Bronchial epithelial cell (primary cell): ENCODE results near the gene ITPKC. TPM values are rescaled to one million over a fixed set of nuclear protein-coding genes. Genes with fewer than 3 reads are reported as not detected.

Experiments used
- DNase-seq: peaks from one replicate; pipeline ENCODE4 v3.0.0-alpha.2; 2010; ENCODE audit warnings: low read depth
- FAIRE-seq: peaks from 2 replicates; lab custom pipeline; 2011; peaks lifted over from hg19 to GRCh38; lab: Jason Lieb, UNC
- H3K27me3 ChIP-seq: 2 replicates; pipeline ENCODE4 v1.5.1; 2011; ENCODE audit warnings: low read length; ENCODE audit not compliant: control insufficient read depth, insufficient read depth
- H3K36me3 ChIP-seq: 2 replicates; pipeline ENCODE4 v1.5.1; 2011; ENCODE audit warnings: low read length; ENCODE audit not compliant: control insufficient read depth, insufficient read depth
- H3K4me3 ChIP-seq: 2 replicates; pipeline ENCODE4 v1.5.1; 2011; ENCODE audit warnings: mild to moderate bottlenecking, low read depth, low read length, control low read depth
- CTCF ChIP-seq: IDR thresholded peaks from 2 replicates; pipeline ENCODE4 v1.5.1; 2011; ENCODE audit warnings: mild to moderate bottlenecking, moderate library complexity, low read length, control low read depth, inconsistent platforms; ENCODE audit not compliant: insufficient read depth, severe bottlenecking
- total RNA-seq: library from RNA; depleted of rRNA; stranded (reverse); fragments of >200 nt; gene quantifications from 2 replicates; pipeline ENCODE4 v1.2.1, GENCODE V29; 2014

Gene ITPKC
- total RNA-seq, 1 donor from 2014 or later = 26.9 TPM

GRCh38 chr19:40702337-40703012 is 14.4 kb upstream of the ITPKC start:
- no peak overlapping the region for H3K4me3 ChIP-seq
- FAIRE-seq (no peak), DNase-seq (peak; percentile 31)
- H3K27me3 ChIP-seq = no peaks in the 10 kb centered on the region
- peaks cover 25% of the 10 kb centered on the region for H3K36me3 ChIP-seq
- TF ChIP-seq CTCF = peak; percentile 91

DNA sequence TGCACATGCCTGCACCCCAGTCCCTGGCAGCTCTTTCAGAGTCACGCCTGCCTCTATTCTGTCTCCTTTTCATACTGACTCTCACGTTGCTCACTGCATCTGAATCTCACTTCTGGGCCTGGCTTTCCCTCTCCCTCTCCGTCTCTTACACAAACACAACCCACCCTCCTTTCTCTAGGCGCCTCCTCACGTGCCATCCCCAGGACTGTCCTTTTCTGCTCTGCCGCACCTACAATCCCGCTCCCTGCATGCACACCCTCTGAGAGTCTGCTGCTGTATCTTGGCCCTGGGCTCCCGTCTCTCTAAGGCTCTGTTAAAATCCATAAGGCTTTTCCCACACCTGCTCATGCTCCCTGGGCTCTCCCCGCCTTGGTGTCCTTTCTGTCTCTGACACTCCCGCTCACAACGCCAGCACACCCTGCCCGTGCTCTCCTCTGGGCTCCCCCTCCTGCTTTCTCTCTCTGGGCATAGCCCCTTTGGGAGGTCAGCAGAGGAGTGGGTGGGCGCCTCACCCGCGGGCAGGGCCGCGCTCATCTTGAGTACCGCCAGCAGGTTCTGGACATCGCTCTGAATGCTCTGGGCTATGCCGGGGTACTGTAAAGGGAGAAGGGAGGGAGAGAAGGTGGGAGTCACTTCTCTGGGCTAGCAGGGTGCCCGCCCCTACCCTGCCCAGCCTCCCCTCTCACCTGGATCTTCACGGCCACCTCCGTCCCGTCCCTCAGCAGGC is 13.7 kb upstream of the ITPKC start:
- FAIRE-seq = no peak
- Histone ChIP-seq H3K4me3 (no peak overlapping the region), H3K27me3 (no peaks in the 10 kb centered on the region), H3K36me3 (peaks cover 25% of the 10 kb centered on the region)
- DNase-seq = no peak
- no peak for TF ChIP-seq CTCF

DNA sequence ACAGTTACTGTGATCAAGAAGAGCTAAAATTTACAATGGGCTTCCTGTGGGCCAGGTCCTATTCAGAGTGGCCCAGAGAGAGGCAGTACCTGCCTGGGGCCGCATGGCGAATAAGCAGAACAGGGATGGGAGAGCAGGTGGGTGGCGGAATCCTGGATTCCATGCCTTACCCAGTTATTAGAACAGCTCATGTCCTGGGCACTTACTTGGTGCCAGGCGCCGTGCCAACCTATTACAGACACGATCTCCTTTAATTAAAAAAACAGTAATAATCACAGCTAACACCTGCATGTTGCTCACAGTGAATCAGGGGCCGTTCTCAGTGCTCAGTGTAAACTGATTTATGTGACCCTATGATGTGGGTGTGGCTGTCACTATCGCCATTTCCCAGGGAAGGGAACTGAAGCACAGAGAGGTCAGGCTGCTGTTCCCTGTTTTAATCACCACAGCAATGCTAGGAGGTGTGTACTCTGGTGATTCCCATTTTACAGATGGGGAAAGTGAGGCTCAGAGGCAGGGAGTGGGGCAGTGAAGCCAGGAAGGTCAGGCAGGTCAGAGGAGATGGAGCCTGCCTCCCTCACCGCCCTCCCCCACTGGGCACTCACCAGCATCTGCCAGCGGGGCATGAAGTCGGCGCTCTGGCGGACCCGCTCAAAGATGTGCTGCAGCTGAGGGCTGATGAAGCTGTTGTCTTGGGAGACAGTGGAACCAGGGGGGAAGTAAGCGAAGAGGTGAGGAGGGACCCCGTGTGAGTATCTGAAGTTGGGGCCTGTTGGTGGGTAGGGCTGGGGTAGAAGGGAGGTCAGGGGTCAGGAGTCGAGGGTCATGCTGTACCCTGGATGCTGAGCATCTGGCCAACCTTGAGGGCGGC is 12.2 kb upstream of the ITPKC start:
- Histone ChIP-seq H3K4me3 (no peak overlapping the region), H3K27me3 (no peaks in the 10 kb centered on the region), H3K36me3 (peaks cover 26% of the 10 kb centered on the region)
- TF ChIP-seq CTCF = no peak
- DNase-seq = no peak
- no peak for FAIRE-seq

DNA sequence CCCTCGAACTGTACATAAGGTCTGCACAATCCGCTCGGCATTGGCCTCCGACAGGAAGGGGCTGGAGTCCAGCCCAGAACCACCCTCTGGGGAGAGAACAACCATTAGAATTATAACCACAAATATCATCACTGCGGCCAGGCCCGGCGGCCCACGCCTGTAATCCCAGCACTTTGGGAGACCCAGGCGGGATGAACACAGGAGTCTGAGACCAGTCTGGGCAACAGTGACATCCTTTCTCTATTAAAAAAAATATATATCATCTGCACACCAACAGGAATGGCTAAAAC is 11.6 kb upstream of the ITPKC start:
- FAIRE-seq (no peak), DNase-seq (no peak)
- no peak for TF ChIP-seq CTCF
- Histone ChIP-seq H3K27me3 (no peaks in the 10 kb centered on the region), H3K36me3 (peaks cover 27% of the 10 kb centered on the region), H3K4me3 (no peak overlapping the region)

GRCh38 chr19:40705950-40706619 is 10.8 kb upstream of the ITPKC start:
- H3K27me3 ChIP-seq = no peaks in the 10 kb centered on the region
- no peak overlapping the region for H3K4me3 ChIP-seq
- no peak for DNase-seq
- FAIRE-seq = no peak
- peaks cover 27% of the 10 kb centered on the region for H3K36me3 ChIP-seq
- TF ChIP-seq CTCF = no peak
